Endothelial cell of umbilical vein (primary cell): ENCODE data around the gene ATP8A2. TPM values are rescaled to one million over a fixed set of nuclear protein-coding genes. Genes with fewer than 3 reads are reported as not detected.

Experiments
- BruUV-seq: library from RNA; stranded (reverse); fragments of 400-500 nt; replicated peaks from 2 replicates; lab custom pipeline; 2021; lab: Mats Ljungman, UMichigan
- CTCF ChIA-PET: fragments of 300-600, 350-600 bp; sonication (Branson Sonifier 250); formaldehyde crosslinking; loops from one replicate; lab custom pipeline; 2021; ENCODE audit warnings: antibody characterized with exemption, inconsistent platforms; lab: Charles Lee
- POLR2A ChIA-PET: fragments of 300-600, 350-600 bp; sonication (Branson Sonifier 250); formaldehyde crosslinking; loops from one replicate; lab custom pipeline; 2021; ENCODE audit warnings: antibody characterized with exemption, inconsistent platforms; lab: Charles Lee
- DNase-seq: peaks from one replicate; pipeline ENCODE4 v3.0.0-alpha.2; 2011; ENCODE audit warnings: low read depth, low spot score
- FAIRE-seq: peaks from 2 replicates; lab custom pipeline; 2011; peaks lifted over from hg19 to GRCh38; lab: Jason Lieb, UNC
- H2AFZ ChIP-seq: 2 replicates; pipeline ENCODE4 v1.6.0; 2012; ENCODE audit warnings: low read depth, low read length, control low read depth, inconsistent platforms
- H3K27ac ChIP-seq: 2 replicates; pipeline ENCODE4 v1.5.1; 2011; ENCODE audit warnings: low read depth, mild to moderate bottlenecking, control low read depth, low read length, moderate library complexity; ENCODE audit not compliant: insufficient read depth
- H3K27me3 ChIP-seq, 2 experiments: 2 replicates each; pipeline versions ENCODE4 v1.6.0 to v1.6.1; 2011; ENCODE audit warnings: low read length in 2 of 2, mixed read lengths in 1 of 2; ENCODE audit not compliant: control insufficient read depth in 2 of 2, insufficient read depth in 2 of 2
- H3K36me3 ChIP-seq, 2 experiments: 2 replicates in 1 of 2; 3 replicates in 1 of 2; pipeline ENCODE4 v1.5.1; 2011; ENCODE audit warnings: low read length in 2 of 2, mild to moderate bottlenecking in 1 of 2, moderate library complexity in 1 of 2; ENCODE audit not compliant: control insufficient read depth in 2 of 2, insufficient read depth in 2 of 2; ENCODE audit errors: extremely low read depth in 1 of 2
- H3K4me1 ChIP-seq: 3 replicates; pipeline ENCODE4 v1.5.1; 2011; ENCODE audit warnings: mild to moderate bottlenecking, low read length; ENCODE audit not compliant: control insufficient read depth, insufficient read depth; ENCODE audit errors: extremely low read depth
- H3K4me2 ChIP-seq: 2 replicates; pipeline ENCODE4 v1.6.1; 2011; ENCODE audit warnings: low read length, control low read depth, mixed read lengths; ENCODE audit not compliant: insufficient read depth
- H3K4me3 ChIP-seq, 3 experiments: fragments of 200-600 bp in 1 of 3; sonication (generic), shearing (Covaris generic) in 1 of 3; replicated peaks in 1 of 3; 2 replicates each; pipeline ENCODE4 v1.5.1; 2011 to 2016; ENCODE audit warnings: control low read depth in 3 of 3, low read length in 3 of 3, mild to moderate bottlenecking in 2 of 3, inconsistent platforms in 1 of 3, low read depth in 1 of 3, moderate library complexity in 1 of 3; ENCODE audit not compliant: insufficient read depth in 1 of 3
- H3K79me2 ChIP-seq: 2 replicates; pipeline ENCODE4 v1.6.0; 2012; ENCODE audit warnings: low read length, inconsistent platforms; ENCODE audit not compliant: control insufficient read depth, insufficient read depth
- H3K9ac ChIP-seq: replicated peaks from 2 replicates; pipeline ENCODE3; 2011; ENCODE audit warnings: low read length, control low read depth; ENCODE audit not compliant: insufficient read depth; ENCODE audit errors: extremely low read depth
- H3K9me1 ChIP-seq: replicated peaks from 3 replicates; pipeline ENCODE4 v1.6.0; 2011; ENCODE audit warnings: mild to moderate bottlenecking, low read length; ENCODE audit not compliant: control insufficient read depth, insufficient read depth; ENCODE audit errors: extremely low read depth
- H3K9me3 ChIP-seq: replicated peaks from 2 replicates; pipeline ENCODE4 v1.5.1; 2012; ENCODE audit warnings: low read length, inconsistent platforms; ENCODE audit not compliant: control insufficient read depth, insufficient read depth
- H4K20me1 ChIP-seq: replicated peaks from 2 replicates; pipeline ENCODE3; 2011; ENCODE audit warnings: mild to moderate bottlenecking, low read length; ENCODE audit not compliant: control insufficient read depth, insufficient read depth; ENCODE audit errors: extremely low read depth
- EZH2 ChIP-seq: IDR thresholded peaks from 2 replicates; pipeline ENCODE4 v1.6.1; 2012; ENCODE audit warnings: borderline replicate concordance, low read depth, mild to moderate bottlenecking, moderate library complexity, low read length, inconsistent platforms; ENCODE audit not compliant: severe bottlenecking
- FOS ChIP-seq: IDR thresholded peaks from 2 replicates; pipeline ENCODE4 v1.6.1; 2011; ENCODE audit warnings: mild to moderate bottlenecking, low read length, moderate library complexity, borderline replicate concordance; ENCODE audit not compliant: insufficient read depth
- GATA2 ChIP-seq: IDR thresholded peaks from 2 replicates; pipeline ENCODE4 v1.7.0; 2011; ENCODE audit warnings: low read depth, mild to moderate bottlenecking, moderate library complexity, mixed read lengths, low read length; ENCODE audit not compliant: insufficient read length, insufficient read depth
- JUN ChIP-seq: IDR thresholded peaks from 2 replicates; pipeline ENCODE4 v1.6.1; 2011; ENCODE audit warnings: borderline replicate concordance, low read depth; ENCODE audit not compliant: insufficient read length, insufficient read depth
- MYC ChIP-seq: IDR thresholded peaks from one replicate; pipeline ENCODE4 v1.6.1; 2011; ENCODE audit warnings: mild to moderate bottlenecking, low read depth, low read length
- POLR2A ChIP-seq: IDR thresholded peaks from 2 replicates; pipeline ENCODE4 v1.6.1; 2012; ENCODE audit warnings: low read depth, mild to moderate bottlenecking, control low read depth, low read length
- POLR2AphosphoS5 ChIP-seq: IDR thresholded peaks from 2 replicates; pipeline ENCODE4 v1.6.1; 2012; ENCODE audit warnings: low read depth, mild to moderate bottlenecking, control low read depth, low read length, moderate library complexity; ENCODE audit not compliant: insufficient read depth
- dilution Hi-C: fragments of 300-500 bp; cut with MboI; formaldehyde crosslinking; loops from one replicate; pipeline ENCODE4 v1.15.0; 2019; ENCODE audit warnings: low sequenced_read_pairs; ENCODE audit not compliant: extremely low pct_ligation_motif_present
- intact Hi-C: fragments of 100-400 bp; cut with micrococcal nuclease; formaldehyde crosslinking; loops from one replicate; pipeline ENCODE4 v1.10.0; 2022
- polyA plus RNA-seq, 4 experiments: library from polyadenylated mRNA; depleted of rRNA in 3 of 4; stranded (reverse) in 3 of 4; unstranded in 1 of 4; fragments of >200 nt; gene quantifications; 2 replicates each; pipeline versions ENCODE4 v1.2.1 to v1.2.3, GENCODE V29; 2011 to 2012; ENCODE audit warnings: missing spikeins in 1 of 4
- total RNA-seq: library from RNA; stranded (reverse); gene quantifications from 2 replicates; pipeline ENCODE4 v1.2.3, GENCODE V29; 2021
- TF ChIP-seq, protein P1 (sequence below), 2 donors: IDR thresholded peaks; 1 replicate in 1 of 2; 2 replicates in 1 of 2; pipeline ENCODE4 v1.5.1; 2011; ENCODE audit warnings: low read length in 2 of 2, mild to moderate bottlenecking in 2 of 2, moderate library complexity in 2 of 2, control low read depth in 1 of 2, inconsistent platforms in 1 of 2, low read depth in 1 of 2; ENCODE audit not compliant: insufficient read depth in 1 of 2; ENCODE audit errors: extremely low read depth in 1 of 2
- TF ChIP-seq, protein P2 (sequence below): IDR thresholded peaks from 2 replicates; pipeline ENCODE4 v1.6.1; 2011; ENCODE audit not compliant: insufficient read depth, insufficient read length

ATP8A2 gene
- total and polyA plus RNA-seq, 2 donors (not counting 3 experiments of a cell fraction or from before 2014, with no cell fraction given), result 0.11 to 0.49 TPM

DNA sequence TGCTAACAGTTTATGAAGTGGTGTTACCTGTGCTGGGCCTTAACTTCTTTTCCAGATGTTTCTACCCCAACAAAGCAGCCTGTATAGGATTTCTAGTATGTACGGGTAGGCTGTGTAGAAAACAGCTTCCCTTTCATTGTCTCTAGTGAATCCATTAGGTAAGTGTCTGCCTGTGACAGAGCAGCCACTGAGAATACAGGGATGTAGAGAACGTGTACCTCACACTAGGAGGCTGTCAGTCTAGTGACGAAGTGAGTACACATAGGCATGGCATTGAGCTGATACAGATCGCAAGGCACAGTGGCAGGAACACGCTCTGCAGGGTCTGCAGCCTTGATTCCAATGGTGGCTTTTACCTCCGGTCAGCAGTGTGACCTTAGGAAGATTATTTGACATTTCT, 562.4 kb downstream of the ATP8A2 start:
- H3K27me3 ChIP-seq, result no peaks in the 10 kb centered on the region
- DNase-seq (no peak), FAIRE-seq (no peak)
- H3K36me3 ChIP-seq, result no peaks in the 10 kb centered on the region
- no peak overlapping the region for H3K9ac ChIP-seq
- H3K4me3 ChIP-seq, result no peak overlapping the region
- ChIA-PET CTCF (interaction anchor here (1.2 kb wide), 1 partner anchor 19 kb away, joined by 3 read pairs; no protein-coding TSS in a partner anchor), POLR2A (no interaction called here)
- no peaks in the 10 kb centered on the region for H3K79me2 ChIP-seq
- no peak overlapping the region for H3K4me2 ChIP-seq
- no peak overlapping the region for H3K27ac ChIP-seq
- no peak for TF ChIP-seq GATA2
- TF ChIP-seq FOS, result no peak
- TF ChIP-seq JUN, result no peak
- no peak for TF ChIP-seq POLR2AphosphoS5
- TF ChIP-seq POLR2A, result no peak
- TF ChIP-seq, protein P1, sequence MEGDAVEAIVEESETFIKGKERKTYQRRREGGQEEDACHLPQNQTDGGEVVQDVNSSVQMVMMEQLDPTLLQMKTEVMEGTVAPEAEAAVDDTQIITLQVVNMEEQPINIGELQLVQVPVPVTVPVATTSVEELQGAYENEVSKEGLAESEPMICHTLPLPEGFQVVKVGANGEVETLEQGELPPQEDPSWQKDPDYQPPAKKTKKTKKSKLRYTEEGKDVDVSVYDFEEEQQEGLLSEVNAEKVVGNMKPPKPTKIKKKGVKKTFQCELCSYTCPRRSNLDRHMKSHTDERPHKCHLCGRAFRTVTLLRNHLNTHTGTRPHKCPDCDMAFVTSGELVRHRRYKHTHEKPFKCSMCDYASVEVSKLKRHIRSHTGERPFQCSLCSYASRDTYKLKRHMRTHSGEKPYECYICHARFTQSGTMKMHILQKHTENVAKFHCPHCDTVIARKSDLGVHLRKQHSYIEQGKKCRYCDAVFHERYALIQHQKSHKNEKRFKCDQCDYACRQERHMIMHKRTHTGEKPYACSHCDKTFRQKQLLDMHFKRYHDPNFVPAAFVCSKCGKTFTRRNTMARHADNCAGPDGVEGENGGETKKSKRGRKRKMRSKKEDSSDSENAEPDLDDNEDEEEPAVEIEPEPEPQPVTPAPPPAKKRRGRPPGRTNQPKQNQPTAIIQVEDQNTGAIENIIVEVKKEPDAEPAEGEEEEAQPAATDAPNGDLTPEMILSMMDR (IDR thresholded peaks at IDR 0.05; ENCODE audit: extremely low read depth in 1 of 2, insufficient read depth in 1 of 2, low read depth in 1 of 2, low read length in 2 of 2), result no peak
- TF ChIP-seq MYC, result no peak
- TF ChIP-seq EZH2, result no peak
- TF ChIP-seq, protein P2, sequence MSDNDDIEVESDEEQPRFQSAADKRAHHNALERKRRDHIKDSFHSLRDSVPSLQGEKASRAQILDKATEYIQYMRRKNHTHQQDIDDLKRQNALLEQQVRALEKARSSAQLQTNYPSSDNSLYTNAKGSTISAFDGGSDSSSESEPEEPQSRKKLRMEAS, result no peak
- no peaks in the 10 kb centered on the region for H3K4me1 ChIP-seq
- no peak overlapping the region for H2AFZ ChIP-seq
- H3K9me3 ChIP-seq, result no peaks in the 10 kb centered on the region
- no TSS peak for BruUV-seq
- intact Hi-C loops (no loop called here), dilution Hi-C loops (no loop called here)
- H3K9me1 ChIP-seq, result no peaks in the 10 kb centered on the region
- H4K20me1 ChIP-seq, result no peaks in the 10 kb centered on the region
